Stomach smooth muscle (tissue), 2 donors: ENCODE results near the gene TEX13A.

Source experiments
- H3K27ac ChIP-seq: one replicate; pipeline ENCODE4 v1.7.0; 2013; ENCODE audit warnings: mild to moderate bottlenecking, low read length, inconsistent platforms
- H3K27me3 ChIP-seq, 2 donors: one replicate each; pipeline ENCODE4 v1.7.0; 2013; ENCODE audit warnings: low read length in 2 of 2; ENCODE audit not compliant: insufficient read depth in 2 of 2, control insufficient read depth in 1 of 2
- H3K36me3 ChIP-seq, 2 donors: one replicate each; pipeline ENCODE4 v1.7.0; 2013; ENCODE audit warnings: low read length in 2 of 2; ENCODE audit not compliant: control insufficient read depth in 2 of 2, insufficient read depth in 2 of 2
- H3K4me1 ChIP-seq: one replicate; pipeline ENCODE4 v1.7.0; 2013; ENCODE audit warnings: low read length; ENCODE audit not compliant: control insufficient read depth, insufficient read depth
- H3K4me3 ChIP-seq, 2 donors: one replicate each; pipeline ENCODE4 v1.7.0; 2013; ENCODE audit warnings: low read length in 2 of 2
- H3K9ac ChIP-seq, 2 donors: one replicate each; pipeline ENCODE4 v1.7.0; 2013; ENCODE audit warnings: low read length in 2 of 2, mild to moderate bottlenecking in 1 of 2
- H3K9me3 ChIP-seq, 2 donors: one replicate each; pipeline ENCODE4 v1.7.0; 2013; ENCODE audit warnings: low read length in 2 of 2; ENCODE audit not compliant: control insufficient read depth in 2 of 2
- donor health status: healthy.
- donor health status: Pancreatic carcinoma.

TEX13A gene

GRCh38 chrX:105173071-105173470 lies 47.4 kb downstream of the TEX13A start:
- Histone ChIP-seq H3K27me3 (peaks cover 0 to 13% of the 10 kb centered on the region in 2 donors), H3K4me3 (no peak overlapping the region), H3K27ac (no peak overlapping the region), H3K9me3 (no peaks in the 10 kb centered on the region), H3K36me3 (no peaks in the 10 kb centered on the region), H3K9ac (no peak overlapping the region), H3K4me1 (no peaks in the 10 kb centered on the region)
